Measurements from ENCODE around the gene VSNL1.

Gene VSNL1

DNA sequence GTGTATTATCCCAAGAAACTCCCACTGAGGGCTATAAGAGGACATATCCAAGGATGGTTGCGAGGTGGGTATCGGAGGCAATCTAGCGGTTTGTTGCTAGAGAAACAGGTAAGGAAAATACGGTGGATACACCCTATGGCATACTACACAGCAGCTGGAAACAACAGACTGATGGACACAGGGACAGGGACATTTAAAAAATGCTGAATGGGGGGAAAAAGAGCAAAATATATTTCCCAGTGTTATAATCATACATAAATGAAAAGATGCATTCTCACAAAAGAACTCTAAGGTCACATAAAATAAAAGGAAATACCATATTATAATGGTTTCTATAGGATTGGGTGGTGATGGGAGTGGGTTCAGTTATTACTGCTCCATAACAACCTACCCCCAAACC lies 117.3 kb downstream of the VSNL1 start:
- H3K27ac ChIP-seq, result no peak overlapping the region
- no peak for TF ChIP-seq ZFX (IDR thresholded peaks at IDR 0.05)
- TF ChIP-seq, protein P1, sequence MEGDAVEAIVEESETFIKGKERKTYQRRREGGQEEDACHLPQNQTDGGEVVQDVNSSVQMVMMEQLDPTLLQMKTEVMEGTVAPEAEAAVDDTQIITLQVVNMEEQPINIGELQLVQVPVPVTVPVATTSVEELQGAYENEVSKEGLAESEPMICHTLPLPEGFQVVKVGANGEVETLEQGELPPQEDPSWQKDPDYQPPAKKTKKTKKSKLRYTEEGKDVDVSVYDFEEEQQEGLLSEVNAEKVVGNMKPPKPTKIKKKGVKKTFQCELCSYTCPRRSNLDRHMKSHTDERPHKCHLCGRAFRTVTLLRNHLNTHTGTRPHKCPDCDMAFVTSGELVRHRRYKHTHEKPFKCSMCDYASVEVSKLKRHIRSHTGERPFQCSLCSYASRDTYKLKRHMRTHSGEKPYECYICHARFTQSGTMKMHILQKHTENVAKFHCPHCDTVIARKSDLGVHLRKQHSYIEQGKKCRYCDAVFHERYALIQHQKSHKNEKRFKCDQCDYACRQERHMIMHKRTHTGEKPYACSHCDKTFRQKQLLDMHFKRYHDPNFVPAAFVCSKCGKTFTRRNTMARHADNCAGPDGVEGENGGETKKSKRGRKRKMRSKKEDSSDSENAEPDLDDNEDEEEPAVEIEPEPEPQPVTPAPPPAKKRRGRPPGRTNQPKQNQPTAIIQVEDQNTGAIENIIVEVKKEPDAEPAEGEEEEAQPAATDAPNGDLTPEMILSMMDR (conservative IDR thresholded peaks at IDR 0.05), result no peak

DNA sequence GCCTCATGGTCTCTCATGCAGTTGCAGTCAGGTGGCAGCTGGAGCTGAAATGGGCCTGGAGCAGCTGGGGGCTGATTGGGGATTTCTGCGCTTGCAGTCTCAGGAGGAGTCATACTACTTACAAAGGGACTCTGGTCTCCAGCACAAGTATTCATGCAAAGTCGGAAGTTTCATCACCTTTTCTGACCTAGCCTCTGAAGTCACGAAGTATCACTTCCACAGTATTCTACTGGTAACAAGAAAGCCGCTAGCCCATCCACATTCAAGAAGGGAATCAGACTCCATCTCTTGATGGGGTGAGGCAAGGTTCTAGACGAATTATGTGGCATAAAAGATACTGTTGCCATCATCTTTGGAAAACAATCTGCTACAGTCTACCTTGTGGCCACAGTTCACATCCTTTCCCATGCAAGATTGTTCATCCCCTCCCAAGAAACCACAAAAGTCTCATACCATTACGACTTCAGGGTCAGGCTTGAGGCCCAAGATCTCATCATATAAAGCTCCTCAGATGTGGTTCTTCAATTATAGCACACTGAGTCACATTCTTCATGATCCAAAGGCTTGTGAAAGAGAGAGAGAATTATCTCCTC lies 117.9 kb downstream of the VSNL1 start:
- no peak for TF ChIP-seq ZFX (IDR thresholded peaks at IDR 0.05)
- TF ChIP-seq, protein P1 (conservative IDR thresholded peaks at IDR 0.05), result no peak
- H3K27ac ChIP-seq, result no peak overlapping the region

DNA sequence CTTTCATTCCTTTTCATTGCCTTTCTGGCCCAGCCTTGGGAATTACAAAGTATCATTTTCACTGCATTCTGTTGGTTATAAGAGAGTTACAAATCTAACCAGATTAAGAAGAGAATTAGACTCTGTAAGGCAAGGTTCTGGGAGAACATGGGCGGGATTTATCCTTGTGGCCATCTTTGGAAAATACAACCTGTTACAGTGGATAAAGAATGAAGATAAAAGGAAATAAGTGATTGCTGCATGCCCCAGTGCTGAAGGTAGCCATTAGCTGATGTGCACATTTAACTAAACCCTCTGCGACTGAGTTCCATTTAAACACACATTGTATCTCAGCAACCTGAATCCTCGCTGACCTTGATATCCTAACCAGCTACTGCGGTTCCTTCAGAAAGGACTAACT lies 119.7 kb downstream of the VSNL1 start:
- no peak overlapping the region for H3K27ac ChIP-seq
- TF ChIP-seq, protein P1 (conservative IDR thresholded peaks at IDR 0.05), result no peak
- no peak for TF ChIP-seq ZFX (IDR thresholded peaks at IDR 0.05)

DNA sequence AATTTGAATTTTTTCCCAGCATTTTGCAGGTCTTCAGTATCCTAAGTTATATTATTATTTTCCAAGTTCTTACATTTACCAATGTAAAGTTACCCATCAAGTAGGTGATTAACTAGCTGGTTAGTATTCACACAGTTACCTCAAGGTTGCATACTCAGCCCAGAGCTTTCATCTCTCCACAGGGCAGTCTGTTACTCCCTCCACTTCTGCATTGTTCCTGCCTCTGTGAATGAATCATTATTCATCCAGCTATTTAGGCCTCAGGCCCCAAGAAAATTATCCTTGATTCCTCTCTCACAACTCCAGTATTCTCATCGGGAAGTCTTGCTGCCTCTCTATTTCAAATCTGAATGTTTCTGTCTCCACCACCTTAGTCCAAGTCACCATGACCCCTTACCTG lies 121.0 kb downstream of the VSNL1 start:
- no peak for TF ChIP-seq ZFX (IDR thresholded peaks at IDR 0.05)
- TF ChIP-seq, protein P1 (conservative IDR thresholded peaks at IDR 0.05), result no peak
- H3K27ac ChIP-seq, result no peak overlapping the region

DNA sequence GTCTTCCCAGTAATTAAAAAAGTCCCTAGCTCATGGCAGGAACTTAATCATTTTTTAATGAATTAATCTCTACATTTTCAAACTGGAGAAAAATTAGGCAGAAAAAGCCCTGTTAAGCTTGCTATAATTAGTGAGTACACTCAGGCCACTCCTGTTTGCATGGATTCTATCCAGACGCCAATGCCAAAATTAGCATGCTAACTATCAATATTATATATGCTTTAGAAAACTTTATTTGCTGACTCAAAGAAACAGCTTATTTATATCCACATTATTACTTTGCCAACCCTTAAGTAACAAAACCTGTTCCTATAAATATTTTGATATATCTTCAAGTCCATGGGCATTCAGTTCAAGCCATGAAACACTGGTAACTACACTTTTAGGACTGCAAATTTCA lies 122.2 kb downstream of the VSNL1 start:
- H3K27ac ChIP-seq, result no peak overlapping the region
- TF ChIP-seq, protein P1 (conservative IDR thresholded peaks at IDR 0.05), result no peak
- no peak for TF ChIP-seq ZFX (IDR thresholded peaks at IDR 0.05)

DNA sequence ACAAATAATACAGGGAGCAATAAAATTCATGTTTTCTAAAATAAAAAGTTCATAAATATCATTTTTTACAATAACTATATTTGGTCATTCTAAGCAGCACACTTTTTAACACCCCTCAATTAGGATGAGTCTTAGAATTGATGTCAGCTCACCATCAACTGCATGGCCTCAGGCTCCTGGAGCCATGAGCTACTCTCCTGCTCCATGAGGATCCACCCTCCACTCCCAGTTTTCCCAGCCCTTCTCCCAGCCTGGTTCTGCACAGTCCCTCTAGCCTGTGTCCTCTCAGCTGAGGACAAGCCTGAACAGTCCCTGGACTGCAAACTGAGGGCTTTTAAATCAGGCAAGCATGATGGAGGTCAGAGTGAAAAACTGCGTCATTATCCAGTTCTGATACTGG lies 124.0 kb downstream of the VSNL1 start:
- no peak overlapping the region for H3K27ac ChIP-seq
- TF ChIP-seq, protein P1 (conservative IDR thresholded peaks at IDR 0.05), result no peak
- no peak for TF ChIP-seq ZFX (IDR thresholded peaks at IDR 0.05)

DNA sequence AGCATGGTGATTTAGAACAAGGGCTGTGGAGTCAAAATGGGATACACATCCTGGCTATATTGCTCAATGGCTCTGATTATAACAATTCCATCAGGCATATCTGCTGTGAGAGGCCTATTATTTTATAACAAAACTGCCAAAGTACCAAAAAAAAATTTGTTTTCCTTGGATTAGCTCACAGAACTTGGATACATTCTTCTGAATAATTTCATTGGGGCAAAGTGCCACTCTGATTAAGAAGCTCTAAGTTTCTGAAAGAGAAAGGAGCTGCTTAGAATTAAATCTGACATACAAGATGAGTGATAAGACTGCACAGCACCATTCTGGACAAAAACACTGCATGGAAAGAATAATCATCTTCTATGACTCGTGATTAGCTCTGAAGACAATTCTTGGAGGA lies 127.4 kb downstream of the VSNL1 start:
- no peak overlapping the region for H3K27ac ChIP-seq
- TF ChIP-seq, protein P1 (conservative IDR thresholded peaks at IDR 0.05), result no peak
- no peak for TF ChIP-seq ZFX (IDR thresholded peaks at IDR 0.05)

All from C4-2B (cell line).